Embryonic facial prominence (tissue), 1 donor: ENCODE results near the gene PXYLP1.

Experiments used
- DNase-seq: peaks from one replicate; pipeline ENCODE4 v3.0.0-alpha.2; 2016; ENCODE audit errors: extremely low spot score

Gene PXYLP1

DNA sequence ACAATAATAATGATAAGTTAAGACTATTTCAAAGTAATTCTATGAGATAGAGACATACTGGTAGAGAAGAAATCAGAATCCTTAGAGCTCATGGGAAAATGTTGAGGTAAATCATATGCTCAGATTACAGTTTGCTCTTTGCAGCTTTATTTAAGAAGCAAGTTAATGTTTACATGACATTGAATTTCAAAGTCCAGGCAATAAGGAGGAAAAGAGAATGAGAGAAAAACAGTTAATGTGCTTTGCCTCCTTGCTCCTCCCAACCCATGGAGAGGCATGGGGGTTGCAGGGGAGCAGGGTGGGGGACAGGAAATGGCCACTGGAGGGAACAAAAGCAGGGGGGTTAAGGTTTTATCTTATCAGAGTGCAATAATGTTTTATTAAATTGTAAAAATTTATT, 94.5 kb downstream of the PXYLP1 start:
- DNase-seq = no peak

DNA sequence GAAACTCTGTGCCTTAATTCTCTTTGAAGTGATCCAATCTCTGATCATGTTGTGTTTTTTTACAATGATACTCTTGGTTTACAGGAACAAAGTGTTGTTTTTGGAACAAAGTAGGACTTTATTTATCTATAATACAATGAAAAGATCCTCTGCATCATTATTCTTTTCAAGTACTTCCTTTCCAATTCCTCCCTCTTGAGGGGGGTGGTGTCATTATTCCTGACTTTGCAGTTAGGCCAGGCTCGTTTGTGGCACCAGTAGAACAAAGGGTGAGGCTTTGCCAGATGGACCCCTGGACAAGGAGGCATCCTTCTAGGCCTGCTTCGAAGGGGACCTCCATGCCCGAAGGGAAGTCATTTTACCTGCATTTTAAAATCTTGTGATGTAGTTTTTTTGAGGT, 95.0 kb downstream of the PXYLP1 start:
- DNase-seq = no peak

DNA sequence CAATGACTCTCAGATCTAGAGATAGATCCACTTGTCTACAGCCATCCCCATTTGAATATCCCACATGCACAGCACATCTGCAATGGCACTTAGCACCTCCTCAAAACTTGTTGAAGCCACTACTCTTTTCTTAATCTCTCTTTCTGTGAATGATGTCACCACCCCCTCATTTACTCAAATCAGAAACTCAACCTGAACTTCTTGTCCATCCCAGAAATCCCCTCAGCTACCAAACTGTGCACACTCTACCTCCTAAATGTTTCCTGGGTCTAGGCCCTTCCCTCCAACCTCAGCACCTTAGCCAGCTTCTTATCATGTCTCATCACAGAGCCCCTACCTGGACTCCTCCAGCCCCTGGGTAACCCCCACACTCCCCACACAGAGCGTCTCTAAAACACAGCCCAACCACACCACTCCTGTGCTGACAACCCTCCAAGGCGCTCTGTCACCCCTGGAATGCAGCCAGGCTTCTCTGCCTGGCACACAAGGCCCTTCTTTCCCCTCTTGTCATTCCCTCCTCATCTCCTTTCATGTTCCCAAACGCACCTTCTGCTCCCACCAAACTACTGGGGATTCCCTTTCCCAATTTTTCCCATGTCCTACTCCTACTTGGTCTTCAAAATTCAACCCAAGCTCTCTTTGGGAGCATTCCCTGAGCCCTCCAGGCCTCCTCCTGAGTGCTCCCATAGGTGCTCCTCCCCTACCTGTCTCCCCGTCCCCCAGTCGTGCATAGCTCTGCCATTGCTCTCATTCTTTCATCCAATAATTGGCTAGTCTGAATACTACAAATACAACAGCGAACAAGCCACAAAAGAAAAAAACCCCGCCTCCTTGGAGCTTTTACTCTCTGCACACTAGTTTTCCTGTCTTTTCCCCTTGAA, 96.9 kb downstream of the PXYLP1 start:
- no peak for DNase-seq

DNA sequence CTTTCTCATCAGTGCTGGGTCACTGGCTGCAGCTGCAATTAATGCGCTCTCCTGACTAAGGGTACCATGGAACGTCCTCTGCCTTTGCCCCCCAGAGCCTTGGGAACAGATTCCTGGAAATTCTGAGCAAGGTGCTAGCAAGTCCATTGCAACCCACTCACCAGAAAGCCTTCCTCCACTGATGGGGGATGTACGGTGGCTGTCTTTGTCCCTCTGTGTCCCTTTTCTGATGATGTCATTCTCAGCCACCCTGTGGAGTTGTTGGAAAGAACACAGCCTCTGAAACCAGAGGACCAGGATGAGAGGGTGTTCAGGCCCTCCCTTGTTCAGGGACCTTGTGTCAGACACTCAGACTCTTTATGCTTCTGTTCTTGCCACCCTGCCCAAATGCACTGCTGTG, 98.6 kb downstream of the PXYLP1 start:
- no peak for DNase-seq

DNA sequence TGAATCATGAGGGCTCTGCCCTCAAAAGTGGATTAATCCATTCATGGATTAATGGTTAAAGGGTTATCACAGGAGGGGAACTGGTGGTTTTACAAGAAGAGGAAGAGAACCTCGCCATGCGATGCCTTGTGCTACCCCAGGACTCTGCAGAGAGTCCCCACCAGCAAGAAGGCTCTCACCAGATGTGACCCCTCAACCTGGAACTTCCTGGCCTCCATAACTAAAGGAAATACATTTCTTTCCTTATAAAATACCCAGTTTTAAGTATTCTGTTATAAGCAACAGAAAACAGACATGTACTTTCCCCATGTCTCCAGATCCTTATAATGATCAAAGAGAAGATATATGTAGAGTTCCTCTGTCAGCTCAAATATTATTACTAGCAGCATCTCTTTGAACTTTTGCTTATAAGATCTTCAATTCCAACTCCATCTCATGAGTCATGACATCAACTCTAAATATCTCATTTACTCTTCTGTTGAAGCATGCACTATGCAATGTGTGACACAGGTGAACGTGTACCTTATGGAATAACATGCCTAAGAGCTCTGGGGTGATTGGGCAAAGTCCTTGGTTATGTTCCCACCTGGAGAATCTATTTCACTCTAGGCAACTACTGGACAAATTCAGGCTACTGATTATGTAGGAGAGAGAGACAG, 99.2 kb downstream of the PXYLP1 start:
- no peak for DNase-seq

DNA sequence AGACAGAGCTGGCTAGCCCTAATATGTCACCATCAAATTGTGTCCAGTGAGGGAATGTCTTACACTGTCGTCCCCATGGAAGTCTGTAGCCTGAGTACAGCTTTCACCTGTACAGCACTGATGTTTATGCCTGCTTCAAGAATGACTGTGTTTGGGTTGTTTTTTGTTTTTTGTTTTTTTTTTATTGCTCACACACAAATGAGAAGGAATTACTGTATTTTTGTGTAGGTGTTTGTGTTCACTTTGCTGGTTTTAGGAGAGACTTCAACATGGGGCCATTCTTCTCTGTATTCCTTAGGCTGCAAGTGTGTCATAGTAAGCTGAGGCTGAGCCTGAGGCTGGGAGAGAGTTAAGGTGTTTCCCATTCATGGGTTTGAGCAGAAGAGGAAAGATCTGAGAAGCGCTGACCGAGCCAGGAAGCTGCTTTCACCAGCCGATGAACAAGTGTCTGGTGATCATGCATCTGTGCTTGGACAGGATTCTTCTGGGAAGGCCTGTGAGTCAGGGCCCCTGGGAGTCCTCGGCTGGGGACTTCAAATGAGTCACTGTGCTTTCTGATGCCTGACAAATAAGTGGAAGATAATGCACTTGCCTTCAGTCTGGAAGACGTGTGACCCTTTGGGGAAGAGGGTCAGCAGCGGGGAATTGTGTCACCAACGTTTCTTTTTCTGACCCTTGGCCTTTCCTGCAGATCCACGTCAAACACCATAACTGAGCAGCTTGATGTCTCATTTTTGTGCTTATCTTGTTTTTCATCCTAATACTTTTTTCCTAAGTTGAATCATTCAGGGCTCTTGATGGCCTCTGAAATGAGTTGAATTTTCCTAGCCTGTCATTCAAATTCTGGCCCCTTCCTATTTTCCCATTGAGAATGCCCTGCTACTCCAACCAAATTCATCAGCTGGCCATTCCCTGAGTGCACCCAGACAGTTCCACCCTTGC, 100.0 kb downstream of the PXYLP1 start:
- DNase-seq = no peak

DNA sequence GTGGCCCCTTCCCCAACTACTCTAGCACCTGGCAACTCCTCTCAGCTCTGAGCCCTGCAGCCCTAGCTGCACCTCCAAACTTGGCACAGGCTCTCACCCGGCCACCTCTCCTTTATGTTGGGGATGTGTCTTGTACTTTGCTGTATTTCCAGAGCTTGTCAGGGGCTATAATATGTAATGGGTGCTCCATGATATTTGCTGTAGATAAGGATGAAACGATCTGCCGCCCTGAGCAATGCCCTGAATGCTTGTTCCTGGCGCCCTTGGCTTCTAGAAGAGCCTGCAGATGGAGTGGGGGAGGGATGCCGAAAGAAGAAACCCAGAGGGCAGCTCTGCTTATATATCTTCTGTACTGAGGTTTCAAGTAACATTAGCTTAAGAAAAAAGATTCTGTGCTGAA, 100.8 kb downstream of the PXYLP1 start:
- no peak for DNase-seq

DNA sequence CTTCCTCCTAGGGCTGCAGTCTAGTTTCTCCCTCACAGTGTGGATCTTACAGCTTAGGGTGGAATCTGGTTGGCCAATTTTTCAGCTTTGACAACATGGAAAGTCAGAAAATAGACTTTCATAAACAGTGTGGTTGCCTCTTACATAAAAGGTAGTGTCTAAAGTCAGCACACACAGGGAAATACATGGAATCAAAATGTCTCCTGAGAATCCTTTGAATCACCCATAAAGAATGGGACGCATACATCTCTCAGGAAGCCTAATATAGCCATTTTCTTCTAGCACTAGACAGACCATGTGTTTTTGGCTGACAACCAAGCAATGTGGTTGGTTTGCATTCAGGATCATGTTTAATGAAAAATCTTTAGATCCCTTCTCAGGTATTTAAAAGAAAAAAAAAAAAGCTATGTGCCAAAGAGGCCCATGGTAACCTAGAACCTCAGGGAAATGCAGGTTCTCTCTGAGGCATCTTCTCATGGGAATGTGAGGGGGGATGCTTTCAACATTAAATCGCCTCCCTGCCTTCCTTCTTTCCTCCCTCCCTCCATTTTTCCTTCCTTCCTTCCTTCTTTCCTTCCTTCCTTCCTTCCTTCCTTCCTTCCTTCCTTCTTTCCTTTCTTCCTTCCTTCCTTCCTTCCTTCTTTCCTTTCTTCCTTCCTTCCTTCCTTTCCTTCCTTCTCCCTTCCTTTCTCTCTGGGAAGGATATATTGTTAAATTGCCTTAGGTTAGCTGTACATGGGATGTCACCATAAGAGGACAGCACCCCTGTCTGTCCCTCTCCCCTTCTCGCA, 102.4 kb downstream of the PXYLP1 start:
- DNase-seq = no peak

DNA sequence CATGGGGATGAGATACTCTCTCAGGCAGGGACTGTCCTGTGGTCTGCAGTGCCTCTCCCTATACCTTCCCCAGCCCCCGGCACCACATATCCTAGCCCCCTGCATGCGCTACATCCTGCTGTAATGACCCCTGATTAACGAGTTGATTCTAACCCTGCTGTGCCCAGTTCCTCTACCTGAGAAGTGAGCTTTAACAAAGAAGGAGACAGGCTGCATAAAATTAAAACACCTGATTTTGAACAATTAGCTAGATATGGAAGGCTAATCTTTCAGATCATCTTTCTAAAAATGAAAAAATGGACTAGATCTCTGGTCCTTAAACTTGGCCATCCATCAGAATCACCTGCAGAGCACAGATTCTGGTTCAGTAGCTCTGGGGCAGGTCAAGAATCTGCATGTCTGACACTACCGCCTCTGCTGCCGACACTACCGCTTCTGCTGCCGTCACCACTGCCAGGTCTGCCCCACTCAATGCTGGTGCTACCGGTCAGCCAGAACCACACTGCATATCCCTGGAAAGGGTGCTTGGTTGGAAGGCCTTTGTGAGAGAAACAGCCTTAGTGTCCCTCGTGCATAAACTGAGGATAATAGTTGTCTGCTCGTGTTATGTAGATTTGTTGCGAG, 103.1 kb downstream of the PXYLP1 start:
- DNase-seq = no peak

DNA sequence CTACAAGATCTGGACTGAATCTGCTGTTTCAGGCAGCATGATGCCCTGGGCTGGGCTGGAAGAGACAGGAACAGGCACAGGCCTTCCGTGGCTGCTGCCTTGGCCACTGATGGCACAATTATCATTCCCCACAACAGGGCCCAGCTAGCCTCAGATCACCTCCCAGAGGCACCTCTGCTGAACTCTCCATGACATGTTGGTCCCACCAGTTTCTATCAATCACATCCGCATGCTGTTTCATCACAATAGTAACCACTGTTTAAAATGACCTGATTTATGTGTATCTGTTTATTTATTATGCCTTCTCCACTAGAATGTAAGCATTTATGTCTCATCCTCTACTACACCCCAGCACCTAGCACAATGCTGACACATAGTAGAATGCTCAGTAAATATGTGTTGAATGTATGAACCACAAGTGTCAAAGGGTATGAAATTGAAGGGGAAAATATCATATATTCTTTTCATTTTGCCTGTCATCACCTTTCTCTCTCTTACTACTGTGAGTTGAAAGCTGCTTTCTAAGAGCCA, 104.0 kb downstream of the PXYLP1 start:
- DNase-seq = no peak

DNA sequence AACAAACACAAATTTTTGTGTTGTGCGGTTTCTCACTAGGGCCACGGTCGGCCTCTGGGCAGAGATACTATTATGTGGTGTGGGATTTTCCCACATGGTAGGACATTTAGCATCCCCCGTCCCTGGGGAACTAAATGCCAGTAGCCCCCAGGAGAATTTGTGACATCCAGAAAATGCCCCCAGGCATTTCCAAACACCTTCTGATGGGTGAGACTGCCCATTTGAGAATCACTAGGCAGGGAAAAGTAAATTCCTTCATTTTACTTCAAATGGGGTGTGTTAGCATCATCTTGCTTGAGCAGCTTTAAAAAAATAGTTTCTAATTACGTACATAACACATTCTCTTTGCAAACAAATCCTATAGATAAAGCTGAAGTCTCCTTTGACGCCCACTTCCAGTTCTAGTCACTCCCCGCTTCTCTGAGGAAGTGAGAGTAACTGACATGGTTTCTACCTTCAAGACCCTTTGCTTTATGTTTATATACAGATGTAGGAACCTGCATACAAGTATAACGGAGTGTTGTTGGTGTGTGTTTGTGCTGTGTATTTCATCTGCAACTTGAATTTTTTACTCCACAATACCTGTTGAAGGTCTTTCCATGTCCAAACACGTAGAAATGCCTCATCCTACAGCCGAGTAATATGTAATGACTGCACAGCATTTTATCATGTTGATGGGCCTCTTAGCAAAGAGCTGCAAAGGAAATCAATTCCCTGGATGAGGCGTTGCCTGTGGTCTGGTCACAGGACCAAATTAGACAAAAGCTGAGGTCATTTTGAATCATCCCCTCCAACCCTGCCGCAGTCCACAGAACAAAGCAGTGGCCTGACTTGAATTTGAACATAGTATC, 105.3 kb downstream of the PXYLP1 start:
- DNase-seq = no peak

DNA sequence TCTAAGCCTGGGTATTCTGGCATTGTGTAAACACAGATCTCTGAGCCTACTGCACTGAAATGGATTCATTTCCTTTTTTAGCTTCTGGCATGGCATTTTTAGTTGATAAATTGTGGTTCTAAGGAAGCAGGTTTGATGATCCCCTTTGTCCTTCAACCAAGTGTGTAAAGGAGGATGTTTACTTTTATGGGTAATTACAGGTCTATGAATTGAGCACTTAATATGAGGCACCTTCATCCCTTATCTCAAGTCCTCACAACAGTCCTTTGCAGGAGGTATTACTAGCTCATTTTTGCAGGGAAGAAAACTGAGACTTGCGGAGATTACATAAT, 105.9 kb downstream of the PXYLP1 start:
- DNase-seq = no peak

DNA sequence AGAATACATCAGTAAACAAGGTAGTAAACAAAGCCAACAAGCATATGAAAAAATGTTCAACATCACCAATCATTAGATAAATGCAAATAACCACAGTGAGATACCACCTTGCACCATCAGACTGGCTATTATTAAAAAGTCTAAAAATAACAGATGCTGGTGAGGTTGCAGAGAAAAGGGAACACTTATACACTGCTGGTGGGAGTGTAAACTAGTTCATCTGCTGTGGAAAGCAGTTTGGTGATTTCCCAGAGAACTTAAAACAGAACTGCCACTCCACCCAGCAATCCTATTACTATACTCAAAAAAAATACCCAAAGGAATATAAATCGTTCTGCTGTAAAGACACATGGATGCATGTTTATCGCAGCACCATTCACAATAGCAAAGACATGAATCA, 106.4 kb downstream of the PXYLP1 start:
- no peak for DNase-seq

DNA sequence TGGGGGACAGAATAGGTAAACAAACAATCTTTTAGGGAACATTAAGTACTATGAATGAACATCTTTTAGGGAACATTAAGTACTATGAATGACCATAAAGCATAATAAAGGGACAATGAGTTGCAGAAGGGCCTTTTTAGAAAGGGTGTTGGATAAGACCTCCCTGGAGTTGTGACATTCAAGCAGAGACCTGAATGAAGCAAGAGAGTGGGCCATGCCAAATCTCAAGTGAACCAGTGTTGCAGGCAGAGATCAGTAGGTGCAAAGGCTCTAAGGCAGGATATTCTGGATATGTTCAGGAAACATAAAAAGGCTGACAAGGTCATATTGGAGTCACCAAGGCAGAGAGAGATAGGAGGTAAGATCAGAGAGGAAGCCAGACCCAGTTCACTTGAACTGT, 107.3 kb downstream of the PXYLP1 start:
- no peak for DNase-seq

DNA sequence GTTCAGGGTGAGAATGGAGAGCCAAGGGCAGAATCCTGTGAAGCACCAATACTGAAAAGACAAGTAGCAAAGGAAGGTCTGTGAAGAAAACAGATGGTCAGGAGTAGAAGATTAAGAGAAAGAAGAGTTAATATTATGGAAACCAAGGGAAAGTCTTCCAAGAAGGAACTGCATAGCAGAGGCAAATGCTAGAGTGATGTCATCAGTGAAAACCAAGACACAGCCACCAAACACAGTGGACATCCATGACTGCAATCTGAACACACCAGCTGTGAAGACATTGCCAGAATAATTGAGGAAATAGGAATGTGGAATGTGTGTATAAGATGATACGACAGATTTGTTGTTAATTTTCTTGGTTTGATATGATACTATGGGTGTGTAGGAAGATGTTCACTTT, 109.9 kb downstream of the PXYLP1 start:
- DNase-seq = no peak

DNA sequence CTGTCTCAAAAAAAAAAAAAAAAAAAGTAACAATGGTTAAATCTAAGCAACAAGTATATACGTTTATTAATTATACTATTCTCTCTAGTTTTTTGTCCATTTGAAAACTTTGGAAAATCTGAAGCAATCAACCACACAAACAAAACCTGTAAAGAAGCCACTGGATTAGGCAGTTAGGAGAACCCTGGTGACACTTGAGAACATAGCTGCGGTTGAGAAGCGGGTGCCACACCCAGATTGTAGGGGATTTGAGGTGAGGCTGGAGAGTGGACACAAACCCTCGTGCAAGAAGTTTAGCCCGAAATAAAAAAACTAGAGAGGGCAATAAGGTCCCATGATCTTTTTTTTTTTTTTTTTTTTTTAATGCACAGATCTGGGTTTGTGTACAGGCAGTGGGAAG, 110.8 kb downstream of the PXYLP1 start:
- no peak for DNase-seq

DNA sequence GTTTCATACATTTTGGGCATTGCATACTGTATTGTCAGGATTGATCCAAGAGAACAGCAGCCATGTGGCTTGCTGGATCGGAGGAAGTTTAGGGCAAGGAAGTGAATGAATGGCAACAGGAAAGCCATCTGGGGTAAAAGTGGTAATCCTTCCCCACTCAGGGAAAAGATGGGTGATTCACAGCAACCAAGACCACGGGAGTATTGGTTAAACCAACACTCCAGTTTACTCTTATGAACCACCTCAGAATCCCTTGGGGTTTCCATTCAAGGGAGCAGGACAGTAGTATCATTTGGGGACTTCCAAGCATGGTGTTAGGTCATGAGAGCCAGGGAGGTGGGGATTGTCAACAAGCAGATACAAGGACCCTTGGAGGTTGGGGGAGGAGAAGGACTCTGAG, 111.5 kb downstream of the PXYLP1 start:
- no peak for DNase-seq

DNA sequence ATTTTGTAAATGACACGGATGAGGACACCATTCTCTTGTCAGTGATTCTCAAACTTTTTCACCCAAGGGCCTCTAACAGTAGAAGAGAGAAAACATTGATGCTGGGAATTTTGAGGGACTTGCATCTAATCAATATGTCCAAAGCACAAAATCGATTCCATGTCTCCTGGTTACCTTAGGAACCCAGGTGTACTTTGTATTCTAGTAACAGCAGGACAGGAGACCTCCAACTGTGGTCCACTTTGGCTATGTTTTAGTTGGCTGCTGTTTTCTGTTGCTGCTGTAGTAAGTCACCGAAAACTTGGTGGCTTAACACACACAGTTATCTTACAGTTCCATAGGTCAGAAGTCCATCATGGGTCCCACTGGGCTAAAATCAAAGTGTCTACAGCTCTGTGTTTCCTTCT, 112.2 kb downstream of the PXYLP1 start:
- no peak for DNase-seq
